GM12872 (cell line): Measurements from ENCODE around the gene SYCE1.

ENCODE experiments used
- TF ChIP-seq, protein P1 (sequence below): IDR thresholded peaks from 3 replicates; pipeline ENCODE4 v1.5.1; 2011; ENCODE audit warnings: low read depth, mild to moderate bottlenecking, low read length, moderate library complexity; ENCODE audit not compliant: insufficient read depth

SYCE1 gene, protein sequence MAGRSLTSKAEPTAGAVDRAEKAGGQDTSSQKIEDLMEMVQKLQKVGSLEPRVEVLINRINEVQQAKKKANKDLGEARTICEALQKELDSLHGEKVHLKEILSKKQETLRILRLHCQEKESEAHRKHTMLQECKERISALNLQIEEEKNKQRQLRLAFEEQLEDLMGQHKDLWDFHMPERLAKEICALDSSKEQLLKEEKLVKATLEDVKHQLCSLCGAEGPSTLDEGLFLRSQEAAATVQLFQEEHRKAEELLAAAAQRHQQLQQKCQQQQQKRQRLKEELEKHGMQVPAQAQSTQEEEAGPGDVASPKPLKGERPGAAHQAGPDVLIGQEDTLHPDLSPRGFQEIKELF

DNA sequence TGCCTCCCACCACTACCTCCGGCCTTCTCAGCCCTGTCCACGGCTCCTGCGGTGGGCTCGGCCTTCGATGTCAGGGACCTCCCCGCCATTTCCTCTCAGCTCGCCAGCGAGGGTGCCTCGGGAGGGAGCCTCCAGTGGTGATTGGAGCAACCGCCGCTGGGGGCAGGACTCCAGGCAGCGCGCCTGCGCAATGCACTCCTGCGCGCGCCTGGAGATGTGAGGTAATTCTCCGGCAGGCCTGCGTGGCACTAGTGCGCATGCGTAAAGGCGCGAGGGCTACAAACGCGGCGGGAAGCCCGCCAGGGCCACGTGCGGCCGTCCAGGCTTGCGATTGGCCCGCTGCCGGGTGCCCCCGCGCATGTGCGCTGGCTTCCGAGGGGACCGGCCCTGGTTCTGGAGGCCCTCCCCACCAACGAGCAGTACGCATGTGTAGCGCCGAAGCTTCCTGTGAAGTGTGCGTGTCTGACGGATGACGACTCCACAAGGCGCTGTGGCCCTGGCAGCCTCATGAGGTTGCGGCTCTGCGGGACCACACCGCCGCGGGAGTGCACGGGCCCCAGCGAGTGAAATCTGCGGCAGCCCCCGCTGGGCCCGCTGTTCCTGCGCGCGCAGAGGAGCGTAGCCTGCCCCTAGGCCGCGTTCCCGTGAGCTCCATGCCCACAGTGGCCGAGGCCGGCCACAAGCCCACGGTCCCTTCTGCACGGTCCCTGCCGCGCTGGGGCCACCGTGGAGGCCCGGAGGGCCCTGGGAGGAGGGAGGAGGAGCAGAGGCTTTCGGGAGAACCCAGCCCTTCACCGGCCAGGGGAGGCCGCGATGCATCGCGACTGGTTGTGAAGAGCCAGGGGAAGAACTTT is at the start of gene SYCE1:
Gene SYCE1, minus strand, starts transcription at position 143 of the 854 bp plus-strand sequence. Its CDS starts 54 bp downstream, at position 89.
- TF ChIP-seq, protein P1, sequence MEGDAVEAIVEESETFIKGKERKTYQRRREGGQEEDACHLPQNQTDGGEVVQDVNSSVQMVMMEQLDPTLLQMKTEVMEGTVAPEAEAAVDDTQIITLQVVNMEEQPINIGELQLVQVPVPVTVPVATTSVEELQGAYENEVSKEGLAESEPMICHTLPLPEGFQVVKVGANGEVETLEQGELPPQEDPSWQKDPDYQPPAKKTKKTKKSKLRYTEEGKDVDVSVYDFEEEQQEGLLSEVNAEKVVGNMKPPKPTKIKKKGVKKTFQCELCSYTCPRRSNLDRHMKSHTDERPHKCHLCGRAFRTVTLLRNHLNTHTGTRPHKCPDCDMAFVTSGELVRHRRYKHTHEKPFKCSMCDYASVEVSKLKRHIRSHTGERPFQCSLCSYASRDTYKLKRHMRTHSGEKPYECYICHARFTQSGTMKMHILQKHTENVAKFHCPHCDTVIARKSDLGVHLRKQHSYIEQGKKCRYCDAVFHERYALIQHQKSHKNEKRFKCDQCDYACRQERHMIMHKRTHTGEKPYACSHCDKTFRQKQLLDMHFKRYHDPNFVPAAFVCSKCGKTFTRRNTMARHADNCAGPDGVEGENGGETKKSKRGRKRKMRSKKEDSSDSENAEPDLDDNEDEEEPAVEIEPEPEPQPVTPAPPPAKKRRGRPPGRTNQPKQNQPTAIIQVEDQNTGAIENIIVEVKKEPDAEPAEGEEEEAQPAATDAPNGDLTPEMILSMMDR, result no peak

DNA sequence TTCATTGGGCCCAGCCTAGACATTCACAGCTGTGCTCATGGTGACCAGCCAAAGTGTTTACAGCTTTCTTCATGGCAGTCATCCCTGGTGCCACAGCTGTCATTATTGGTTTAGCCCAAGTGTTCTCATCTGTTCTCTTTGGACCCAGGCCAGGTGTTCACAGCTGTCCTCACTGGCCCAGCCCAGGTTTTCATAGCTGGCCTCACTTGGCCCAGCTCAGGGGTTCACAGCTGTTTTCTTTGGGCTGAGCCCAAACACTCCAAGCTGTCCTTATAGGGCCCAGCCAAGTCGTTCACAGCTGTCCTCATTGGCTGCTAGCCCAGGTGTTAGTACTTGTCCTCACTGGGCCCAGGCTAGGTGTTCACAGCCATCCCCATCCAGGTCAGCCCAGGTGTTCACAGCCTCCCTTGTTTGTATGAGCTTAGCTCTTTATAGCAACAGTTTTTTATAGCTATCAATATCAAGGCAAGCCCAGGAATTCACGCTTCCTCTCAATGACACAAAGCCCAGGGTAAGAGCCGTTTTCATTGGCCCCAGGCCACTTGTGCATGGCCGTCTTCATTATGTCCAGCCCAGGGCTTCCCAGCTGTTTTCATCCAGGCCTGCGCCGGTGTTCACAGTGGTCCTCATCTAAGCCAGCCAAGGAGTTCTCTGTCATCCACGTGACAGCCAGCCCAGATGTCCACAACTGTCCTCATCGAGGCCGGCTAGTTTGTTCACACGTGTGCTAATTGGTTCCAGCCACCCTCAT is 49.6 kb upstream of the SYCE1 start:
- TF ChIP-seq, protein P1, result no peak

DNA sequence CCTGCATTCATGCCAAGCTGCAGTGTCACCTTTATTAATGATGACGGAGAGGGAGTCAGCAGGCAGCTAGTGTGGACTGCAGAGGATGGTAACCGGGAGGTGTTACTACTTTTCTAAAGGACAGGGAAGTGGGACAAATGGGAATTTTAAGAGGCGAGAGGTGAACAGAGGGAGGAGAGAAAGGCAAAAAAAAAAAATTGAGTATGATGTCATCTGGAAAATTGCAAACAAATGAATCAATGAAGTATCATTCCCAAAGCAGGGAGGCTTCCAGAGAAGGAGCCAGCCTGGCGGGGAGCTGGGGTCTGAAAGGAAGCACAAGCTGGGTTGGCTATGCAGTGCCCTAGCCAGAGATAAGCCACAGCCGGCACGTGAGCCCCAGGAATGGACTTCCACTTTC is 48.3 kb upstream of the SYCE1 start:
- TF ChIP-seq, protein P1, result no peak

DNA sequence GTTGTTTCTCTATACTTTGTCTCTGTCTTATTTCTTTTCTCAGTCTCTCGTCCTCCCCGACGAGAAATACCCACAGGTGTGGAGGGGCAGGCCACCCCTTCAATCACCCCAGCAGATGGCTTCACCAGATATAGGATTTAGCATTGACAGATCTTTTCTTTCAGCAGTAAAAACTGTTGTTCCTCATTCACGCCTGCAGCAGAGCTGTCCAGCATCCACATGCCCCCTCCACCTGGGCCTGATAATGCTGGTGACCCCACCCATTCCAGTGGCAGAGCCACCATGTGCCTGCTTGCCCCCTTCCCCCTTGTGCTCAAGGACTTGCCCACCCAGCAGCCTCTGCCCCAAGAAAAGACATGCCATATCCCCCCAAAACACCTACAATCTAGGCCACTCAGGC is 45.7 kb upstream of the SYCE1 start:
- TF ChIP-seq, protein P1, result no peak

DNA sequence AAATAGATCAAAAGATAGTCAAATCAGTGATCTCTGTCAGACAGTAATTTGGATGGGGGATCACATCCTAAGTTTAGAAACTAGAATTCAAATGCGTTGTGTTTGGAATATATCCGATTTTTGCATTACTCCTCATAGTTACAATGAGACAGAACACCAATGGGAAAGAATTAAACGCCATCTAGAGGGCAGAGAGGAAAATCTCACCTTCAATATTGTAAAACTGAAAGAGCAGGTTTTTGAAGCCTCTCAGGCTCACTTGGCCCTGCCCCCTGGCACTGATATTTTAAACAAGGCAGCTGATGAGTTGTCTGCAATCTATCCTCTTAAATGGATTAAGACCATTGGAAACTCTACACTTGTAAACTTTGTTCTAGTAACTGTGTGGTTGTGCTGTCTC is 43.5 kb upstream of the SYCE1 start:
- TF ChIP-seq, protein P1, result peak; percentile 54; the same call in 2 of the 3 replicates

DNA sequence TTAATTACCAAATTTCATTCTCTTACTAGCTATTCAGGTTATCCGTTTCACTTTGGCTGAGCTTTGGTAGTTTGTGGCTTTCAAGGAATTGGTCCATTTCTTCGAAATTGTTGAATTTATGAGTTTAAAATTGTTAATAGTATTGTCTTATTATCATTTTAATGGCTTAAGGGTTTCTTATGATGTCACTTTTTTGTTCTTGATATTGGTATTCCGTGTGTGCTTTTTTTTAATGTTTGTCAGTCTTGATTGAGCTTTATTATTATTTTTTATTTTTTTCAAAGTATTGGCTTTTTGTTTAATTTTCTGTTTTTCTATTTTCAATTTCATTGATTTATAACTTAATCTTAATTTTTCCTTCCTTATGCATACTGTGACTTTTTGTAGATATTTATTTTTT is 35.3 kb upstream of the SYCE1 start:
- TF ChIP-seq, protein P1, result no peak

DNA sequence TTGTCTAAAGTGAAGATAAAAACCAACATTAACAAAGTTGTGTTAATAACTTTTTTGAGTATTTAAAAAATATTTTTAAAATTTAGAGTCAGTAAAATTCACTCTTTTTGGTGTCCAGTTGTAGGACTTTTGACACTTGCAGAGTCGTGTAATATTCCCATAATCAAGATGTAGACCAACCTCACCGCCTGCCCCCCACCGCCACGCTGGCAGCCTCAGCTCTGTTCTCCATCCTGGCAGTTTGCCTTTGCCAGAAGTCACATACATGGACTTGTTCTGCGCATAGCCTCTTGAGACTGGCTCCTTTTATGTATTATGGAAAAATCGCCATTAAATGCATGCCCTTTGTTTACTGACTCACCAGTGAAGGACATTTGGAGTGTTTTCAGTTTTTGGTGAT is 27.3 kb upstream of the SYCE1 start:
- TF ChIP-seq, protein P1, result no peak
